ENCODE data around the gene SAMD4A.
A peak's percentile ranks its signal among the peaks of the same experiment; 100 is the strongest.

SAMD4A gene

GRCh38 chr14:54761835-54762234 is 194.9 kb downstream of the SAMD4A start:
- no peak overlapping the region for H3K18ac ChIP-seq (ENCODE audit: low read length)
- DNase-seq = no peak
- H3K4ac ChIP-seq (ENCODE audit: low read depth, low read length) = no peak overlapping the region
- no peak overlapping the region for H3K4me2 ChIP-seq (ENCODE audit: low read length)
- H2BK120ac ChIP-seq (ENCODE audit: insufficient read depth, low read length, poor library complexity) = no peak overlapping the region
- no peak overlapping the region for H3K9ac ChIP-seq (ENCODE audit: low read length)
- no peak overlapping the region for H4K12ac ChIP-seq (ENCODE audit: low read depth, low read length)
- peaks cover 3% of the 10 kb centered on the region for H3K9me3 ChIP-seq (ENCODE audit: insufficient read depth, low read depth, low read length)
- H4K8ac ChIP-seq (ENCODE audit: low read depth, low read length) = no peak overlapping the region
- H3K79me2 ChIP-seq (ENCODE audit: control insufficient read depth, insufficient read depth, low read length, poor library complexity) = no peaks in the 10 kb centered on the region
- H2BK5ac ChIP-seq (ENCODE audit: low read depth, low read length, poor library complexity) = no peak overlapping the region
- peaks cover 6 to 8% of the 10 kb centered on the region in 2 experiments for H3K4me1 ChIP-seq (ENCODE audit: control insufficient read depth in 1 of 2, insufficient read depth in 2 of 2, low read length in 2 of 2)
- peaks cover 4% of the 10 kb centered on the region for H3K79me1 ChIP-seq (ENCODE audit: low read length)
- no peaks in the 10 kb centered on the region for H3K27me3 ChIP-seq (ENCODE audit: insufficient read depth, low read length)
- no peak overlapping the region for H4K91ac ChIP-seq (ENCODE audit: low read depth, low read length)
- no CpG with 5 or more reads among the region's 6 CpGs for WGBS (ENCODE audit: extremely low coverage, insufficient coverage, insufficient read length)
- no peak overlapping the region for H2AFZ ChIP-seq (ENCODE audit: insufficient read depth, low read length, poor library complexity)
- no peak overlapping the region for H2AK5ac ChIP-seq (ENCODE audit: low read length)
- H3K14ac ChIP-seq (ENCODE audit: low read length) = no peak overlapping the region
- H3K36me3 ChIP-seq (ENCODE audit: control insufficient read depth in 1 of 2, insufficient read depth in 2 of 2, low read length in 2 of 2) = peaks cover 38 to 60% of the 10 kb centered on the region in 2 experiments
- H2BK12ac ChIP-seq (ENCODE audit: low read length) = no peak overlapping the region
- no peak overlapping the region for H3K23ac ChIP-seq (ENCODE audit: low read length)
- H3K27ac ChIP-seq (ENCODE audit: low read depth, low read length) = no peak overlapping the region
- H3K4me3 ChIP-seq (ENCODE audit: low read depth, low read length) = peak overlapping the region; percentile 38

- Histone ChIP-seq H3K23ac (ENCODE audit: low read length) (no peak overlapping the region), H3K79me1 (ENCODE audit: low read length) (peaks cover 4% of the 10 kb centered on the region), H3K27me3 (ENCODE audit: insufficient read depth, low read length) (no peaks in the 10 kb centered on the region), H2BK12ac (ENCODE audit: low read length) (no peak overlapping the region), H3K27ac (ENCODE audit: low read depth, low read length) (no peak overlapping the region), H4K12ac (ENCODE audit: low read depth, low read length) (no peak overlapping the region), H3K79me2 (ENCODE audit: control insufficient read depth, insufficient read depth, low read length, poor library complexity) (no peaks in the 10 kb centered on the region), H3K14ac (ENCODE audit: low read length) (no peak overlapping the region), H4K91ac (ENCODE audit: low read depth, low read length) (no peak overlapping the region), H2AK5ac (ENCODE audit: low read length) (no peak overlapping the region), H3K18ac (ENCODE audit: low read length) (no peak overlapping the region), H3K36me3 (ENCODE audit: control insufficient read depth in 1 of 2, insufficient read depth in 2 of 2, low read length in 2 of 2) (peaks cover 42 to 64% of the 10 kb centered on the region in 2 experiments), H3K9me3 (ENCODE audit: insufficient read depth, low read depth, low read length) (peaks cover 3% of the 10 kb centered on the region), H2BK120ac (ENCODE audit: insufficient read depth, low read length, poor library complexity) (no peak overlapping the region), H2BK5ac (ENCODE audit: low read depth, low read length, poor library complexity) (no peak overlapping the region), H3K4me3 (ENCODE audit: low read depth, low read length) (no peak overlapping the region), H4K8ac (ENCODE audit: low read depth, low read length) (no peak overlapping the region), H2AFZ (ENCODE audit: insufficient read depth, low read length, poor library complexity) (no peak overlapping the region), H3K9ac (ENCODE audit: low read length) (no peak overlapping the region), H3K4me2 (ENCODE audit: low read length) (no peak overlapping the region), H3K4ac (ENCODE audit: low read depth, low read length) (no peak overlapping the region), H3K4me1 (ENCODE audit: control insufficient read depth in 1 of 2, insufficient read depth in 2 of 2, low read length in 2 of 2) (peaks cover 6 to 8% of the 10 kb centered on the region in 2 experiments)
- no CpG with 5 or more reads among the region's 5 CpGs for WGBS (ENCODE audit: extremely low coverage, insufficient coverage, insufficient read length)
- DNase-seq = no peak
Measured at GRCh38 chr14:54762296-54762695, 195.4 kb downstream of the SAMD4A start.

GRCh38 chr14:54763761-54764160 is 196.8 kb downstream of the SAMD4A start:
- Histone ChIP-seq H3K18ac (ENCODE audit: low read length) (peak overlapping the region; percentile 43), H3K27me3 (ENCODE audit: insufficient read depth, low read length) (no peaks in the 10 kb centered on the region), H4K91ac (ENCODE audit: low read depth, low read length) (peak overlapping the region; percentile 36), H3K4me2 (ENCODE audit: low read length) (no peak overlapping the region), H3K14ac (ENCODE audit: low read length) (peak overlapping the region; percentile 28), H3K4ac (ENCODE audit: low read depth, low read length) (no peak overlapping the region), H3K36me3 (ENCODE audit: control insufficient read depth in 1 of 2, insufficient read depth in 2 of 2, low read length in 2 of 2) (peaks cover 52 to 71% of the 10 kb centered on the region in 2 experiments), H3K79me2 (ENCODE audit: control insufficient read depth, insufficient read depth, low read length, poor library complexity) (no peaks in the 10 kb centered on the region), H3K9me3 (ENCODE audit: insufficient read depth, low read depth, low read length) (no peaks in the 10 kb centered on the region), H4K12ac (ENCODE audit: low read depth, low read length) (no peak overlapping the region), H2AFZ (ENCODE audit: insufficient read depth, low read length, poor library complexity) (no peak overlapping the region), H3K79me1 (ENCODE audit: low read length) (peaks cover 4% of the 10 kb centered on the region), H3K27ac (ENCODE audit: low read depth, low read length) (peak overlapping the region; percentile 61), H3K9ac (ENCODE audit: low read length) (no peak overlapping the region), H3K4me1 (ENCODE audit: control insufficient read depth in 1 of 2, insufficient read depth in 2 of 2, low read length in 2 of 2) (peaks cover 6 to 8% of the 10 kb centered on the region in 2 experiments), H2BK120ac (ENCODE audit: insufficient read depth, low read length, poor library complexity) (peak overlapping the region; percentile 4), H2BK5ac (ENCODE audit: low read depth, low read length, poor library complexity) (no peak overlapping the region), H2AK5ac (ENCODE audit: low read length) (peak overlapping the region; percentile 28), H2BK12ac (ENCODE audit: low read length) (peak overlapping the region; percentile 23), H4K8ac (ENCODE audit: low read depth, low read length) (peak overlapping the region; percentile 35), H3K4me3 (ENCODE audit: low read depth, low read length) (no peak overlapping the region), H3K23ac (ENCODE audit: low read length) (no peak overlapping the region)
- DNase-seq = no peak
- WGBS (ENCODE audit: extremely low coverage, insufficient coverage, insufficient read length) = no CpG with 5 or more reads among the region's 12 CpGs

GRCh38 chr14:54766276-54767138 is 199.6 kb downstream of the SAMD4A start:
- peaks cover 4% of the 10 kb centered on the region for H3K79me1 ChIP-seq (ENCODE audit: low read length)
- DNase-seq = no peak
- H3K27me3 ChIP-seq (ENCODE audit: insufficient read depth, low read length) = no peaks in the 10 kb centered on the region
- peaks cover 6 to 11% of the 10 kb centered on the region in 2 experiments for H3K4me1 ChIP-seq (ENCODE audit: control insufficient read depth in 1 of 2, insufficient read depth in 2 of 2, low read length in 2 of 2)
- no peak overlapping the region for H2BK5ac ChIP-seq (ENCODE audit: low read depth, low read length, poor library complexity)
- no peaks in the 10 kb centered on the region for H3K79me2 ChIP-seq (ENCODE audit: control insufficient read depth, insufficient read depth, low read length, poor library complexity)
- no peak overlapping the region for H2BK12ac ChIP-seq (ENCODE audit: low read length)
- no peak overlapping the region for H2AK5ac ChIP-seq (ENCODE audit: low read length)
- H4K12ac ChIP-seq (ENCODE audit: low read depth, low read length) = no peak overlapping the region
- H2AFZ ChIP-seq (ENCODE audit: insufficient read depth, low read length, poor library complexity) = no peak overlapping the region
- H3K9ac ChIP-seq (ENCODE audit: low read length) = no peak overlapping the region
- no peak overlapping the region for H4K91ac ChIP-seq (ENCODE audit: low read depth, low read length)
- H4K8ac ChIP-seq (ENCODE audit: low read depth, low read length) = no peak overlapping the region
- H3K36me3 ChIP-seq (ENCODE audit: control insufficient read depth in 1 of 2, insufficient read depth in 2 of 2, low read length in 2 of 2) = peaks cover 39 to 60% of the 10 kb centered on the region in 2 experiments
- H3K27ac ChIP-seq (ENCODE audit: low read depth, low read length) = no peak overlapping the region
- H3K23ac ChIP-seq (ENCODE audit: low read length) = no peak overlapping the region
- H3K18ac ChIP-seq (ENCODE audit: low read length) = no peak overlapping the region
- no peak overlapping the region for H3K4me3 ChIP-seq (ENCODE audit: low read depth, low read length)
- H3K14ac ChIP-seq (ENCODE audit: low read length) = no peak overlapping the region
- WGBS (ENCODE audit: extremely low coverage, insufficient coverage, insufficient read length) = no CpG with 5 or more reads among the region's 18 CpGs
- no peak overlapping the region for H3K4me2 ChIP-seq (ENCODE audit: low read length)
- no peaks in the 10 kb centered on the region for H3K9me3 ChIP-seq (ENCODE audit: insufficient read depth, low read depth, low read length)
- no peak overlapping the region for H3K4ac ChIP-seq (ENCODE audit: low read depth, low read length)
- no peak overlapping the region for H2BK120ac ChIP-seq (ENCODE audit: insufficient read depth, low read length, poor library complexity)
